ENCODE results near the gene FARS2. TPM values are rescaled to one million over a fixed set of nuclear protein-coding genes. Genes with fewer than 3 reads are reported as not detected.

Gene FARS2
- total RNA-seq, 3 donors from 2014 or later = 12.0 to 29.6 (median 24.3) TPM

DNA sequence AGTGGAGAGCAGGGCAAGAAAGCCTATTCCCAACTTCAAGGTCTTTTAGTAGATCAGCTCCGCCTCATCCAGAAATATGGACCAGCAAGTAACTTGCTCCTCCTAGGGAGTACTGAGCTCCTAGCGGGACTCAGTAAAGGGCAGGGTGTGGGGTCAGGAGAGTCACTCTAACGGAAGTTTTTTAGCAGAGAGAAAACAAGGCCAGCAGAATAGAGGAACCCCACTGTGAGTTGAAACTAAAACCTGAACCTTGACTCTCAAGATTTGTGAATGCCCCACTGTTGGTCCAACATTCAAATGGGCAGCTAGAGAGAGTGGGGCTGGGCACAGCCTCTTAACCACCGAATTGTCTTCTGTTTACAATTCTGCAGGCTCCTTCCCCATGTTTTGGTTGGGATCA lies 244.8 kb downstream of the FARS2 start:
- Histone ChIP-seq H3K27ac (no peak overlapping the region), H3K36me3 (no peaks in the 10 kb centered on the region), H3K4me3 (no peak overlapping the region), H3K9me3 (no peaks in the 10 kb centered on the region), H3K4me1 (no peaks in the 10 kb centered on the region), H3K27me3 (no peaks in the 10 kb centered on the region)
- no peak for DNase-seq (ENCODE audit: low spot score in 2 of 2)
- TF ChIP-seq POLR2AphosphoS5 (IDR thresholded peaks at IDR 0.05) (no peak), POLR2A (IDR thresholded peaks at IDR 0.05) (no peak)
- TF ChIP-seq, protein P1, sequence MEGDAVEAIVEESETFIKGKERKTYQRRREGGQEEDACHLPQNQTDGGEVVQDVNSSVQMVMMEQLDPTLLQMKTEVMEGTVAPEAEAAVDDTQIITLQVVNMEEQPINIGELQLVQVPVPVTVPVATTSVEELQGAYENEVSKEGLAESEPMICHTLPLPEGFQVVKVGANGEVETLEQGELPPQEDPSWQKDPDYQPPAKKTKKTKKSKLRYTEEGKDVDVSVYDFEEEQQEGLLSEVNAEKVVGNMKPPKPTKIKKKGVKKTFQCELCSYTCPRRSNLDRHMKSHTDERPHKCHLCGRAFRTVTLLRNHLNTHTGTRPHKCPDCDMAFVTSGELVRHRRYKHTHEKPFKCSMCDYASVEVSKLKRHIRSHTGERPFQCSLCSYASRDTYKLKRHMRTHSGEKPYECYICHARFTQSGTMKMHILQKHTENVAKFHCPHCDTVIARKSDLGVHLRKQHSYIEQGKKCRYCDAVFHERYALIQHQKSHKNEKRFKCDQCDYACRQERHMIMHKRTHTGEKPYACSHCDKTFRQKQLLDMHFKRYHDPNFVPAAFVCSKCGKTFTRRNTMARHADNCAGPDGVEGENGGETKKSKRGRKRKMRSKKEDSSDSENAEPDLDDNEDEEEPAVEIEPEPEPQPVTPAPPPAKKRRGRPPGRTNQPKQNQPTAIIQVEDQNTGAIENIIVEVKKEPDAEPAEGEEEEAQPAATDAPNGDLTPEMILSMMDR (IDR thresholded peaks at IDR 0.05) = no peak
- intact Hi-C loops (cut with DNase I; ENCODE audit: low total_unique reads) = no loop called here

DNA sequence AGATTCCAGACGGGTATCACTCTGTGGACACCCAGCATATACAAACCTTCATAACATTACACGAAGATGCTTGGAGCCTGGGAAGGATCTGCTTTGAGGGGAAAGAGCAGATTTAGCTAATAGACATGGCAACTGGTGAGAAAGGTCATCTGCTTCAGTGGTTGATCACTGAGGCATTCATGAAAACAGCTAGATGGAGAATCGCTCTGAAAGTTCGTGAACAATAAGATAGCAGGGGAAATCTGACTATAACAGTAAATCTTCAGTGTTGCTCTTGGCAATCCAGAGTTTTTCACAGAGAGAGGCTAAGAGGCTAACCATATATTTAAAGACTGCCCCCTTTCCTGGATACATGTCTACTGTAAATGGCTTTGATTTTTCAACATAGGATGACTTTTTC lies 245.3 kb downstream of the FARS2 start:
- no peak for DNase-seq (ENCODE audit: low spot score in 2 of 2)
- TF ChIP-seq POLR2A (IDR thresholded peaks at IDR 0.05) = no peak
- no peak for TF ChIP-seq POLR2AphosphoS5 (IDR thresholded peaks at IDR 0.05)
- TF ChIP-seq, protein P1 (IDR thresholded peaks at IDR 0.05) = no peak
- H3K27ac ChIP-seq = no peak overlapping the region

DNA sequence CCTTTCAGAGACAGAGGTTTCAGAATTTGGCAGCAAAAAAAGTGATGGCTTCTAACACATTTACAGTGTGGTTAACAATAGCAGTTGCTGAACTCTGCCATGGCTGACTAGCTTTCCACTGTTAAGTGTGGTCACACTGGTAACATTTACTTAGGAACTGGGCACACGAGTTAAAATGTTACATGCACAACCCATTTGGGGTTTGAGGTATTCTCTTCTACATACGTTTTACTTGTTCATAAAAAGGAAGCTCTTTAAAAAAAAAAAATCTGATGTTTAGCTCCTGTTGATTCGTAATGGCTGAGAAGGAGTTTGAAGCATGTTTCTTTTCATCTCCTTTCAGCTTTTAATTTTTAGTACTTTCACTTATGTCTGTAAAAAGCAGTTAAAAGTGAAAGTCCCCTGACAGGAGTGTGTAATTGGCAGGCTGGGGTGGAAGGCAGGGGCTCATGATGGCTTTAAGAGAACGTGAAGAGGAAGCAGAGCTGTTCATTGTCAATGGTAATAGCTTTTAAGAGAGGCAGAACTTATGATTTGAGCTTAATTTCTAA lies 245.9 kb downstream of the FARS2 start:
- H3K27ac ChIP-seq = no peak overlapping the region

More for the DNA sequence above, 245.3 kb downstream of the FARS2 start:
- H3K4me3 ChIP-seq = no peak overlapping the region
- intact Hi-C loops (cut with DNase I; ENCODE audit: low total_unique reads) = no loop called here
- H3K9me3 ChIP-seq = no peaks in the 10 kb centered on the region
- H3K36me3 ChIP-seq = no peaks in the 10 kb centered on the region
- no peaks in the 10 kb centered on the region for H3K4me1 ChIP-seq
- H3K27me3 ChIP-seq = no peaks in the 10 kb centered on the region

DNA sequence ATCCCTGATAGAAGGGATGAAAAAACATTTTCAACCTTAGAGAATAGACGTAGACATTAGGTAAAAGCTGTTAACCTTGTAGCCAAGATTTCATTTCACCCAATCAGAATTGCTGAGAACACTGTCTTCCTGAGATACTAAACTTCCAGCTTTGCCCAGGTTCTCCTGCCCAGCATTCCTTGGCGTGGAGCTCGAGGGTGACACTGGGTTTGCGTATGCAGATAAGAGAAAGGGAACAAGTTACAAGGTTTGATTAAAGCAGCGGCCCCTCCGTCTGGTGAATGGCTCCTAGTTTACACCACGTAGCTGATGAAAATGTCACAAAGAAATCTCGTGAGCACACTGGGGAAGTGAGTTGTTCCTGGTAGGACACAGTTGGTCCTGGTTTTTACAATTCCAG lies 247.8 kb downstream of the FARS2 start:
- Histone ChIP-seq H3K27ac (no peak overlapping the region), H3K9me3 (no peaks in the 10 kb centered on the region), H3K27me3 (no peaks in the 10 kb centered on the region), H3K4me3 (no peak overlapping the region), H3K36me3 (no peaks in the 10 kb centered on the region), H3K4me1 (no peaks in the 10 kb centered on the region)
- TF ChIP-seq, protein P1 (IDR thresholded peaks at IDR 0.05) = no peak
- TF ChIP-seq POLR2AphosphoS5 (IDR thresholded peaks at IDR 0.05) = no peak
- TF ChIP-seq POLR2A (IDR thresholded peaks at IDR 0.05) = no peak
- intact Hi-C loops (cut with DNase I; ENCODE audit: low total_unique reads) = no loop called here
- DNase-seq (ENCODE audit: low spot score in 2 of 2) = no peak

More for the DNA sequence above, 245.9 kb downstream of the FARS2 start:
- no peaks in the 10 kb centered on the region for H3K36me3 ChIP-seq
- no peak overlapping the region for H3K4me3 ChIP-seq
- no peak for DNase-seq (ENCODE audit: low spot score in 2 of 2)
- no peak for TF ChIP-seq POLR2A (IDR thresholded peaks at IDR 0.05)
- TF ChIP-seq POLR2AphosphoS5 (IDR thresholded peaks at IDR 0.05) = no peak
- TF ChIP-seq, protein P1 (IDR thresholded peaks at IDR 0.05) = no peak
- H3K4me1 ChIP-seq = no peaks in the 10 kb centered on the region
- no peaks in the 10 kb centered on the region for H3K9me3 ChIP-seq
- no peaks in the 10 kb centered on the region for H3K27me3 ChIP-seq
- intact Hi-C loops (cut with DNase I; ENCODE audit: low total_unique reads) = no loop called here

DNA sequence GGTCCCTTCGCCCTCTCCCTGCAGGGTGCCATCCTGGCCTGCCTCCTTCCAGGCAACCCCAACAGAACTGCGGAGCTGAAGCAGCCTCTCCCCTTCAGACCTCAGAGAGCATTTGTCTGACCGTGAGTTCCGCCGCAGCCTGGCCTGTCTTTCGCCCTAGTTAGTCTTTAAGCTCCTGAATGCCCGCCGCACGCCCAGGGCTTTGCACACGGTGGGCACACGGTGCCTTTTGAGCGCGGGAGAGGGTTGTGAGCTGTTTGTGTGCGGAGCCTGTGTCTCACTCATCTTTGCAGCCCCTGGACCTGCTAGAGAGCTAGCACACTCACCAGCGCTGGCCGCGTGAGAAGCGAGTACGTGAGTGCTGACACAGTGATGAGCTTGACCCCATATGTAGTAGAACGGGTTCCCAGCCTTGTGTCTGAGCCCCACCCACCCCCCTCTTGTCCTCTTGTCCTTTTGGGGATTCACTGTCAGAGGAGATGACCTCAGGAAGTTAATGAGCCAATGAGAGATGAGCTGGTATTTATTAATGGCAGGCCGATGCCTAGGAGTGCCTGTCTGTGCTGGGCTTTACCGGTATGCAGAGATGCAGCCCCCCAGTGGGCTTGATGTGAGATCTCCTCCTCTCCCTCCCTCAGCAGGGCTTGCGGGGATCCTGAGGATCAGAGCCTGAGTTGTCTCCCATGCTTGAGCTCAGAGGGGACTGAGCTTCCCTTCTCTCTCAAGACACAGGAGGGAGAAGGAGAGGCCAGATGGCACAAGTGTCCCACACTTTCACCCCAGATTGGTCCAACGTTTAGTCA lies 249.2 kb downstream of the FARS2 start:
- no peaks in the 10 kb centered on the region for H3K27me3 ChIP-seq
- no peaks in the 10 kb centered on the region for H3K36me3 ChIP-seq
- no peak overlapping the region for H3K4me3 ChIP-seq
- TF ChIP-seq POLR2A (IDR thresholded peaks at IDR 0.05) (no peak), POLR2AphosphoS5 (IDR thresholded peaks at IDR 0.05) (no peak)
- TF ChIP-seq, protein P1 (IDR thresholded peaks at IDR 0.05) = no peak
- H3K27ac ChIP-seq = no peak overlapping the region
- DNase-seq (ENCODE audit: low spot score in 2 of 2) = no peak
- no peaks in the 10 kb centered on the region for H3K4me1 ChIP-seq
- intact Hi-C loops (cut with DNase I; ENCODE audit: low total_unique reads) = no loop called here
- H3K9me3 ChIP-seq = no peaks in the 10 kb centered on the region
